H9 (cell line): ENCODE results near the gene ABHD13. TPM values are rescaled to one million over a fixed set of nuclear protein-coding genes. Genes with fewer than 3 reads are reported as not detected.

Source experiments
- DNase-seq: peaks from one replicate; pipeline ENCODE4 v3.0.0-alpha.2; 2017
- H2AFZ ChIP-seq: one replicate; pipeline ENCODE4 v1.6.1; 2013; ENCODE audit warnings: mild to moderate bottlenecking, low read length, control low read depth, moderate library complexity
- H2AK5ac ChIP-seq: 2 replicates; pipeline ENCODE4 v1.6.1; 2013; ENCODE audit warnings: low read length, control low read depth, mixed read lengths; ENCODE audit not compliant: insufficient read length
- H2BK120ac ChIP-seq: one replicate; pipeline ENCODE4 v1.6.1; 2013; ENCODE audit warnings: low read depth, mild to moderate bottlenecking, low read length, control low read depth, inconsistent platforms; ENCODE audit not compliant: poor library complexity, severe bottlenecking
- H2BK12ac ChIP-seq: 2 replicates; pipeline ENCODE4 v1.6.1; 2013; ENCODE audit warnings: low read length, control low read depth, mixed read lengths, low read depth; ENCODE audit not compliant: insufficient read length
- H2BK15ac ChIP-seq: 2 replicates; pipeline ENCODE4 v1.6.1; 2013; ENCODE audit warnings: low read depth, low read length, control low read depth
- H2BK20ac ChIP-seq: one replicate; pipeline ENCODE4 v1.6.1; 2013; ENCODE audit warnings: low read depth, mild to moderate bottlenecking, low read length, control low read depth, inconsistent platforms; ENCODE audit not compliant: poor library complexity, severe bottlenecking
- H2BK5ac ChIP-seq: 2 replicates; pipeline ENCODE4 v1.6.1; 2013; ENCODE audit warnings: low read length, control low read depth, mixed read lengths; ENCODE audit not compliant: insufficient read length
- H3K14ac ChIP-seq: 2 replicates; pipeline ENCODE4 v1.6.1; 2013; ENCODE audit warnings: low read length, control low read depth; ENCODE audit not compliant: insufficient read depth
- H3K18ac ChIP-seq: 2 replicates; pipeline ENCODE4 v1.6.1; 2013; ENCODE audit warnings: low read depth, mild to moderate bottlenecking, mixed read lengths, low read length, control low read depth; ENCODE audit not compliant: insufficient read length
- H3K23ac ChIP-seq: 2 replicates; pipeline ENCODE4 v1.6.1; 2013; ENCODE audit warnings: low read length, control low read depth, mixed read lengths, low read depth; ENCODE audit not compliant: insufficient read length
- H3K23me2 ChIP-seq: 2 replicates; pipeline ENCODE4 v1.6.1; 2013; ENCODE audit warnings: low read depth, mild to moderate bottlenecking, mixed read lengths, low read length, control low read depth; ENCODE audit not compliant: insufficient read length, poor library complexity, severe bottlenecking
- H3K27ac ChIP-seq: 2 replicates; pipeline ENCODE4 v1.5.1; 2013; ENCODE audit warnings: low read length, control low read depth, mixed read lengths, low read depth; ENCODE audit not compliant: insufficient read length
- H3K27me3 ChIP-seq: 2 replicates; pipeline ENCODE4 v1.6.1; 2013; ENCODE audit warnings: low read length, control low read depth, inconsistent platforms; ENCODE audit not compliant: insufficient read depth
- H3K4ac ChIP-seq: 2 replicates; pipeline ENCODE4 v1.6.1; 2013; ENCODE audit warnings: low read depth, mild to moderate bottlenecking, control low read depth, inconsistent platforms, low read length, moderate library complexity
- H3K4me1 ChIP-seq: 2 replicates; pipeline ENCODE4 v1.6.1; 2013; ENCODE audit warnings: low read length, control low read depth, inconsistent platforms; ENCODE audit not compliant: insufficient read depth
- H3K4me2 ChIP-seq: 2 replicates; pipeline ENCODE4 v1.6.1; 2013; ENCODE audit warnings: low read length, control low read depth, mixed read lengths; ENCODE audit not compliant: insufficient read length, insufficient read depth
- H3K56ac ChIP-seq: 2 replicates; pipeline ENCODE4 v1.6.1; 2013; ENCODE audit warnings: low read depth, mild to moderate bottlenecking, mixed read lengths, low read length, control low read depth; ENCODE audit not compliant: insufficient read length
- H3K79me1 ChIP-seq: 2 replicates; pipeline ENCODE4 v1.6.1; 2013; ENCODE audit warnings: low read depth, mild to moderate bottlenecking, moderate library complexity, low read length, control low read depth, inconsistent platforms; ENCODE audit not compliant: insufficient read depth, poor library complexity, severe bottlenecking
- H3K79me2 ChIP-seq: 2 replicates; pipeline ENCODE4 v1.6.1; 2013; ENCODE audit warnings: low read length, control low read depth, inconsistent platforms; ENCODE audit not compliant: insufficient read depth
- H3K9ac ChIP-seq: 2 replicates; pipeline ENCODE4 v1.6.1; 2013; ENCODE audit warnings: low read length, control low read depth, mixed read lengths; ENCODE audit not compliant: insufficient read length; ENCODE audit errors: extremely low read depth
- H3K9me3 ChIP-seq: one replicate; pipeline ENCODE4 v1.6.1; 2013; ENCODE audit warnings: low read depth, low read length, inconsistent platforms; ENCODE audit not compliant: control insufficient read depth
- H3T11ph ChIP-seq: one replicate; pipeline ENCODE4 v1.6.1; 2013; ENCODE audit warnings: mild to moderate bottlenecking, low read length, control low read depth, inconsistent platforms
- H4K20me1 ChIP-seq: one replicate; pipeline ENCODE4 v1.6.1; 2013; ENCODE audit not compliant: control insufficient read depth, insufficient read length, insufficient read depth
- H4K5ac ChIP-seq: 2 replicates; pipeline ENCODE4 v1.6.1; 2013; ENCODE audit warnings: low read depth, mild to moderate bottlenecking, mixed read lengths, low read length, control low read depth; ENCODE audit not compliant: insufficient read length
- H4K8ac ChIP-seq: replicated peaks from 2 replicates; pipeline ENCODE4 v1.6.1; 2013; ENCODE audit warnings: low read length, control low read depth, mixed read lengths, low read depth; ENCODE audit not compliant: insufficient read length
- H4K91ac ChIP-seq: 2 replicates; pipeline ENCODE4 v1.6.1; 2013; ENCODE audit warnings: low read depth, mild to moderate bottlenecking, moderate library complexity, mixed read lengths, low read length, control low read depth; ENCODE audit not compliant: insufficient read length
- H3K27ac Mint-ChIP-seq, 3 experiments: 2 replicates in 2 of 3; 3 replicates in 1 of 3; pipeline ENCODE4 v1.8.0; 2020 to 2021; ENCODE audit warnings: mixed read lengths in 3 of 3, mild to moderate bottlenecking in 1 of 3, moderate library complexity in 1 of 3
- H3K27me3 Mint-ChIP-seq: 2 replicates; pipeline ENCODE4 v1.8.0; 2021; ENCODE audit warnings: low read depth, mild to moderate bottlenecking, moderate library complexity, mixed read lengths
- H3K36me3 Mint-ChIP-seq, 3 experiments: 2 replicates in 2 of 3; 3 replicates in 1 of 3; pipeline ENCODE4 v1.8.0; 2020 to 2021; ENCODE audit warnings: low read depth in 3 of 3, mixed read lengths in 3 of 3; ENCODE audit not compliant: insufficient read depth in 1 of 3
- H3K4me1 Mint-ChIP-seq, 2 experiments: 2 replicates each; pipeline ENCODE4 v1.8.0; 2020; ENCODE audit warnings: mixed read lengths in 2 of 2
- H3K4me3 Mint-ChIP-seq, 2 experiments: 2 replicates in 1 of 2; 3 replicates in 1 of 2; pipeline ENCODE4 v1.8.0; 2020 to 2021; ENCODE audit warnings: mild to moderate bottlenecking in 2 of 2, mixed read lengths in 2 of 2, moderate library complexity in 1 of 2
- H3K9me3 Mint-ChIP-seq, 2 experiments: 2 replicates in 1 of 2; 3 replicates in 1 of 2; pipeline ENCODE4 v1.8.0; 2020; ENCODE audit warnings: mild to moderate bottlenecking in 2 of 2, mixed read lengths in 2 of 2, moderate library complexity in 1 of 2
- WGBS: extraction: QIAGEN DNeasy Blood & Tissue Kit; methylation state at CpG from one replicate; pipeline ENCODE4 v1.1.7; 2013; ENCODE audit warnings: missing lambda C conversion rate, low lambda C conversion rate, mixed read lengths; ENCODE audit not compliant: insufficient read length; ENCODE audit errors: extremely low coverage; 5-methylcytosine and 5-hydroxymethylcytosine counted together
- total RNA-seq: library from RNA; stranded (reverse); gene quantifications from 2 replicates; pipeline ENCODE4 v1.2.1, GENCODE V29; 2021
- TF ChIP-seq, protein P1 (sequence below): fragments of 200-600 bp; sonication (generic); conservative IDR thresholded peaks from 3 replicates; pipeline ENCODE4 v1.8.0; 2021; ENCODE audit warnings: antibody characterized with exemption, mild to moderate bottlenecking

ABHD13 gene
- total RNA-seq, 1 experiment from 2014 or later = 6.2 TPM

GRCh38 chr13:108273429-108274118 is 55.4 kb downstream of the ABHD13 start:
- no peak overlapping the region for H2AFZ ChIP-seq
- H2BK15ac ChIP-seq = no peak overlapping the region
- H3K79me1 ChIP-seq = no peaks in the 10 kb centered on the region
- peaks cover 5 to 8% of the 10 kb centered on the region in 2 experiments for H3K4me1 Mint-ChIP-seq
- H3K56ac ChIP-seq = no peak overlapping the region
- no peak overlapping the region for H4K8ac ChIP-seq
- no peak overlapping the region for H2BK5ac ChIP-seq
- no peak overlapping the region for H3K4me2 ChIP-seq
- H3K4ac ChIP-seq = no peak overlapping the region
- H2BK20ac ChIP-seq = no peak overlapping the region
- H3K36me3 Mint-ChIP-seq = no peaks in the 10 kb centered on the region
- no peak overlapping the region for H2AK5ac ChIP-seq
- no peak overlapping the region for H2BK120ac ChIP-seq
- no peaks in the 10 kb centered on the region for H3K27me3 ChIP-seq
- H3K79me2 ChIP-seq = no peaks in the 10 kb centered on the region
- no peak overlapping the region for H3K27ac ChIP-seq
- H4K91ac ChIP-seq = no peak overlapping the region
- no peak overlapping the region for H3K14ac ChIP-seq
- no CpG with 5 or more reads among the region's 5 CpGs for WGBS
- no peak overlapping the region for H3K9ac ChIP-seq
- H3K27ac Mint-ChIP-seq = no peak overlapping the region
- H3T11ph ChIP-seq = no peak overlapping the region
- no peak overlapping the region for H2BK12ac ChIP-seq
- H3K9me3 Mint-ChIP-seq = no peaks in the 10 kb centered on the region; a peak in 1 of 5 replicates
- H4K20me1 ChIP-seq = no peaks in the 10 kb centered on the region
- no peaks in the 10 kb centered on the region for H3K23me2 ChIP-seq
- no peaks in the 10 kb centered on the region for H3K27me3 Mint-ChIP-seq
- no peak overlapping the region for H3K4me3 Mint-ChIP-seq
- no peak overlapping the region for H3K18ac ChIP-seq
- TF ChIP-seq, protein P1, sequence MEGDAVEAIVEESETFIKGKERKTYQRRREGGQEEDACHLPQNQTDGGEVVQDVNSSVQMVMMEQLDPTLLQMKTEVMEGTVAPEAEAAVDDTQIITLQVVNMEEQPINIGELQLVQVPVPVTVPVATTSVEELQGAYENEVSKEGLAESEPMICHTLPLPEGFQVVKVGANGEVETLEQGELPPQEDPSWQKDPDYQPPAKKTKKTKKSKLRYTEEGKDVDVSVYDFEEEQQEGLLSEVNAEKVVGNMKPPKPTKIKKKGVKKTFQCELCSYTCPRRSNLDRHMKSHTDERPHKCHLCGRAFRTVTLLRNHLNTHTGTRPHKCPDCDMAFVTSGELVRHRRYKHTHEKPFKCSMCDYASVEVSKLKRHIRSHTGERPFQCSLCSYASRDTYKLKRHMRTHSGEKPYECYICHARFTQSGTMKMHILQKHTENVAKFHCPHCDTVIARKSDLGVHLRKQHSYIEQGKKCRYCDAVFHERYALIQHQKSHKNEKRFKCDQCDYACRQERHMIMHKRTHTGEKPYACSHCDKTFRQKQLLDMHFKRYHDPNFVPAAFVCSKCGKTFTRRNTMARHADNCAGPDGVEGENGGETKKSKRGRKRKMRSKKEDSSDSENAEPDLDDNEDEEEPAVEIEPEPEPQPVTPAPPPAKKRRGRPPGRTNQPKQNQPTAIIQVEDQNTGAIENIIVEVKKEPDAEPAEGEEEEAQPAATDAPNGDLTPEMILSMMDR = no peak
- no peak overlapping the region for H4K5ac ChIP-seq
- no peaks in the 10 kb centered on the region for H3K4me1 ChIP-seq
- H3K23ac ChIP-seq = no peak overlapping the region
- DNase-seq = no peak
- no peaks in the 10 kb centered on the region for H3K9me3 ChIP-seq
